B cell (primary cell): ENCODE results near the gene ZNF710. TPM values are rescaled to one million over a fixed set of nuclear protein-coding genes. Genes with fewer than 3 reads are reported as not detected.

Experiments used
- ATAC-seq: fragments of 200-7000 bp; cut with Tn5 transposase; one replicate; pipeline ENCODE4 v1.10.0; 2021; ENCODE audit warnings: low read depth, mild to moderate bottlenecking, moderate number of reproducible peaks, moderate library complexity
- CTCF ChIA-PET: fragments of 350-600 bp; sonication (Branson Sonifier 250); formaldehyde crosslinking; loops from one replicate; lab custom pipeline; 2021; ENCODE audit warnings: antibody characterized with exemption, inconsistent platforms; lab: Charles Lee
- POLR2A ChIA-PET: fragments of 350-600 bp; sonication (Branson Sonifier 250); formaldehyde crosslinking; loops from one replicate; lab custom pipeline; 2021; ENCODE audit warnings: antibody characterized with exemption; lab: Charles Lee
- DNase-seq: peaks from one replicate; pipeline ENCODE4 v3.0.0; 2013
- H2AFZ ChIP-seq: 2 replicates; pipeline ENCODE4 v1.6.1; 2012; ENCODE audit warnings: mild to moderate bottlenecking, low read depth, low read length; ENCODE audit not compliant: insufficient read depth, poor library complexity, severe bottlenecking
- H3K27ac ChIP-seq, 2 donors: 1 replicate in 1 of 2; 2 replicates in 1 of 2; pipeline ENCODE4 v1.5.1; 2012 to 2013; ENCODE audit warnings: low read length in 2 of 2, mild to moderate bottlenecking in 2 of 2, moderate library complexity in 1 of 2
- H3K27me3 ChIP-seq, 4 experiments: fragments of 200-600 bp in 1 of 4; sonication (generic) in 1 of 4; replicated peaks in 1 of 4; 1 replicate in 2 of 4; 2 replicates in 2 of 4; pipeline versions ENCODE4 v1.6.1 to v1.7.0; 2013 to 2016; ENCODE audit warnings: low read length in 3 of 4, mild to moderate bottlenecking in 2 of 4, mixed read lengths in 1 of 4, moderate library complexity in 1 of 4; ENCODE audit not compliant: insufficient read depth in 4 of 4, control insufficient read depth in 3 of 4; ENCODE audit errors: control extremely low read depth in 1 of 4
- H3K36me3 ChIP-seq, 2 experiments: replicated peaks in 1 of 2; 1 replicate in 1 of 2; 2 replicates in 1 of 2; pipeline versions ENCODE4 v1.6.1 to v1.7.1; 2013; ENCODE audit warnings: low read length in 1 of 2; ENCODE audit not compliant: insufficient read depth in 2 of 2, control insufficient read depth in 1 of 2; ENCODE audit errors: control extremely low read depth in 1 of 2, extremely low read depth in 1 of 2
- H3K4me1 ChIP-seq, 2 donors: fragments of 200-600 bp in 1 of 2; sonication (generic) in 1 of 2; 1 replicate in 1 of 2; 2 replicates in 1 of 2; pipeline versions ENCODE4 v1.5.1 to v1.6.1; 2013 to 2017; ENCODE audit warnings: low read length in 2 of 2; ENCODE audit not compliant: control insufficient read depth in 2 of 2, insufficient read depth in 2 of 2
- H3K4me2 ChIP-seq: replicated peaks from 2 replicates; pipeline ENCODE3; 2012; ENCODE audit warnings: mild to moderate bottlenecking, low read depth, low read length; ENCODE audit not compliant: poor library complexity, severe bottlenecking
- H3K4me3 ChIP-seq, 5 experiments: fragments of 200-600 bp in 1 of 5; sonication (generic) in 1 of 5; 1 replicate in 3 of 5; 2 replicates in 2 of 5; pipeline versions ENCODE4 v1.5.1 to v1.7.0; 2011 to 2016; ENCODE audit warnings: low read length in 4 of 5, mild to moderate bottlenecking in 4 of 5, low read depth in 2 of 5, control low read depth in 1 of 5, moderate library complexity in 1 of 5; ENCODE audit not compliant: insufficient read depth in 1 of 5; ENCODE audit errors: control extremely low read depth in 1 of 5, extremely low read depth in 1 of 5
- H3K79me2 ChIP-seq: fragments of 200-600 bp; sonication (generic); one replicate; pipeline ENCODE4 v1.6.0; 2016; ENCODE audit warnings: low read length; ENCODE audit not compliant: control insufficient read depth, insufficient read depth
- H3K9ac ChIP-seq: fragments of 200-600 bp; sonication (generic); 2 replicates; pipeline ENCODE4 v1.6.1; 2017; ENCODE audit warnings: mild to moderate bottlenecking, low read length, moderate library complexity
- H3K9me3 ChIP-seq, 3 donors: one replicate each; pipeline versions ENCODE4 v1.6.1 to v1.7.1; 2013; ENCODE audit warnings: low read length in 2 of 3; ENCODE audit not compliant: control insufficient read depth in 2 of 3, insufficient read depth in 1 of 3; ENCODE audit errors: control extremely low read depth in 1 of 3
- H4K20me1 ChIP-seq: 2 replicates; pipeline ENCODE4 v1.6.0; 2012; ENCODE audit warnings: mild to moderate bottlenecking, low read length; ENCODE audit not compliant: insufficient read depth, control insufficient read depth, poor library complexity, severe bottlenecking
- H3K27ac Mint-ChIP-seq: one replicate; pipeline ENCODE4 v1.8.0; 2021; ENCODE audit warnings: mixed read lengths
- H3K27me3 Mint-ChIP-seq: one replicate; pipeline ENCODE4 v1.8.0; 2021; ENCODE audit warnings: mixed read lengths
- H3K4me1 Mint-ChIP-seq: one replicate; pipeline ENCODE4 v1.8.0; 2021; ENCODE audit warnings: mixed read lengths
- H3K4me3 Mint-ChIP-seq: one replicate; pipeline ENCODE4 v1.8.0; 2021; ENCODE audit warnings: mixed read lengths
- H3K9me3 Mint-ChIP-seq: one replicate; pipeline ENCODE4 v1.8.0; 2022; ENCODE audit warnings: mixed read lengths; ENCODE audit not compliant: insufficient read depth
- EZH2 ChIP-seq: IDR thresholded peaks from 2 replicates; pipeline ENCODE4 v1.6.1; 2012; ENCODE audit warnings: borderline replicate concordance, low read depth, mild to moderate bottlenecking, moderate library complexity, low read length; ENCODE audit not compliant: insufficient read depth, poor library complexity, severe bottlenecking
- WGBS: methylation state at CpG from one replicate; pipeline ENCODE4 v1.1.5; 2013; ENCODE audit warnings: missing lambda C conversion rate; ENCODE audit not compliant: insufficient coverage; 5-methylcytosine and 5-hydroxymethylcytosine counted together
- intact Hi-C: fragments of 100-400 bp; cut with micrococcal nuclease; formaldehyde crosslinking; loops from one replicate; pipeline ENCODE4 v1.10.0; 2022
- polyA plus RNA-seq: library from polyadenylated mRNA; depleted of rRNA; stranded (reverse); fragments of >200 nt; gene quantifications from 2 replicates; pipeline ENCODE4 v1.2.3, GENCODE V29; 2012
- total RNA-seq, 2 donors: library from RNA; stranded (reverse); fragments of 120-200 nt in 1 of 2; gene quantifications; 1 replicate in 1 of 2; 2 replicates in 1 of 2; pipeline versions ENCODE4 v1.2.3 to v1.2.4, GENCODE V29; 2013 to 2022
- TF ChIP-seq, protein P1 (sequence below): fragments of 200-600 bp; IDR thresholded peaks from one replicate; pipeline ENCODE4 v1.8.0; 2022; ENCODE audit warnings: antibody characterized with exemption, mild to moderate bottlenecking

Gene ZNF710
- total and polyA plus RNA-seq, 2 donors (not counting 1 experiment from before 2014, with no cell fraction given), result 8.7 to 38.7 TPM

GRCh38 chr15:90101969-90102890, 101.1 kb downstream of the ZNF710 start, which contains the start of gene IDH2:
Gene IDH2 (minus strand): TSS chr15:90102468. CDS start chr15:90102390, 78 bp downstream.
- no peaks in the 10 kb centered on the region for H3K9me3 ChIP-seq
- Mint-ChIP-seq H3K4me3 (peak within 1 kb of the TSS; percentile 90), H3K9me3 (no peaks in the 10 kb centered on the region), H3K4me1 (peaks cover 45% of the 10 kb centered on the region), H3K27ac (peak within 1 kb of the TSS; percentile 97), H3K27me3 (peaks cover 6% of the 10 kb centered on the region)
- ChIA-PET CTCF (interaction anchor here (0.7 to 3.8 kb wide), 8 partner anchors 15 to 228 kb away, joined by 3 to 13 read pairs (median 3); no protein-coding TSS in a partner anchor), POLR2A (interaction anchor here (0.5 to 1.5 kb wide), 5 partner anchors 16 to 830 kb away, joined by 3 to 5 read pairs (median 4); partner anchors contain the start of genes AP3S2 and HDDC3)
- peak within 1 kb of the TSS; percentile 84 for H2AFZ ChIP-seq
- peak within 1 kb of the TSS; percentile 77 for H3K4me2 ChIP-seq
- peak; percentile 84 for DNase-seq
- WGBS, result under 1% methylated on average over 104 of the region's 104 CpGs
- no peaks in the 10 kb centered on the region for H3K36me3 ChIP-seq
- ATAC-seq, result peak; percentile 88
- peaks cover 55% of the 10 kb centered on the region for H3K79me2 ChIP-seq
- H3K27me3 ChIP-seq, result peaks cover 0 to 5% (median 1%) of the 10 kb centered on the region in 4 experiments
- no peaks in the 10 kb centered on the region for H4K20me1 ChIP-seq
- TF ChIP-seq, protein P1, sequence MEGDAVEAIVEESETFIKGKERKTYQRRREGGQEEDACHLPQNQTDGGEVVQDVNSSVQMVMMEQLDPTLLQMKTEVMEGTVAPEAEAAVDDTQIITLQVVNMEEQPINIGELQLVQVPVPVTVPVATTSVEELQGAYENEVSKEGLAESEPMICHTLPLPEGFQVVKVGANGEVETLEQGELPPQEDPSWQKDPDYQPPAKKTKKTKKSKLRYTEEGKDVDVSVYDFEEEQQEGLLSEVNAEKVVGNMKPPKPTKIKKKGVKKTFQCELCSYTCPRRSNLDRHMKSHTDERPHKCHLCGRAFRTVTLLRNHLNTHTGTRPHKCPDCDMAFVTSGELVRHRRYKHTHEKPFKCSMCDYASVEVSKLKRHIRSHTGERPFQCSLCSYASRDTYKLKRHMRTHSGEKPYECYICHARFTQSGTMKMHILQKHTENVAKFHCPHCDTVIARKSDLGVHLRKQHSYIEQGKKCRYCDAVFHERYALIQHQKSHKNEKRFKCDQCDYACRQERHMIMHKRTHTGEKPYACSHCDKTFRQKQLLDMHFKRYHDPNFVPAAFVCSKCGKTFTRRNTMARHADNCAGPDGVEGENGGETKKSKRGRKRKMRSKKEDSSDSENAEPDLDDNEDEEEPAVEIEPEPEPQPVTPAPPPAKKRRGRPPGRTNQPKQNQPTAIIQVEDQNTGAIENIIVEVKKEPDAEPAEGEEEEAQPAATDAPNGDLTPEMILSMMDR, result no peak
- TF ChIP-seq EZH2, result no peak
- H3K4me3 ChIP-seq, result peak within 1 kb of the TSS; percentile 39 to 76 (median 73)
- intact Hi-C loops, result loop anchor here (1.0 to 5.0 kb wide), 5 partner anchors 41 to 833 kb away; partner anchors contain the start of genes CIB1, GDPGP1 and UNC45A
- H3K27ac ChIP-seq, result peak within 1 kb of the TSS; percentile 53 to 81
- H3K9ac ChIP-seq, result peak within 1 kb of the TSS; percentile 79
- peaks cover 43 to 47% of the 10 kb centered on the region in 2 donors for H3K4me1 ChIP-seq
